ENCODE results near the gene BRPF1.

BRPF1 gene

DNA sequence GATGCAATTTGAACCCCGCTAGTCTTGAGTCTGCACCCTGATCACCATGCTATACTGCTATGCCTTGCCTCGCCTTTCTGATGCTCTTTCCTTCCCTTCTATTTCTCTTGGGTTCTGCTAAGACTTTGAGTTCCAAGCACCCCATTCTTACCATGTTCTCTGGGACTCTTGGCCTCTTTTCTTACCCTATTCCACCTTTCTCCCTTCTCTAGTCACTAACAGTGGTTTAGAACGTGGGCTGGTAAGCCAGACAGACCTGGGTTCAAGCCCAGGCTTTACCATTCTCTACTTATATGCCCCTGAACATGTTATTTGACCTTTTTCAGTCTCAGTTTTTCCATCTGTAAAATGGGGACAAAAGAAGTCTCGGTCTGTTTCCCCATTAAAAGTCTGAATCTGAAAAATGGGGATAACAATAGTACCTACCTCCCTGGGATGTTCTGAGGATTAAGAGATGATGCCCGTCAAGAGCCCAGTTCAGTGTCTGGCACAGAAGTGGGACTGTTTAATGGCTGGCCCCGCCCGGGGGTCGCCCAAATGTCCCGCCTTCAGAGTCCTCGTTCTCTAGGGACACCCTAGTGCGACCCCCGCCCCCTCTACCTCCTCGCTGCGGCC is 60.4 kb downstream of the BRPF1 start:
- no peak for DNase-seq

DNA sequence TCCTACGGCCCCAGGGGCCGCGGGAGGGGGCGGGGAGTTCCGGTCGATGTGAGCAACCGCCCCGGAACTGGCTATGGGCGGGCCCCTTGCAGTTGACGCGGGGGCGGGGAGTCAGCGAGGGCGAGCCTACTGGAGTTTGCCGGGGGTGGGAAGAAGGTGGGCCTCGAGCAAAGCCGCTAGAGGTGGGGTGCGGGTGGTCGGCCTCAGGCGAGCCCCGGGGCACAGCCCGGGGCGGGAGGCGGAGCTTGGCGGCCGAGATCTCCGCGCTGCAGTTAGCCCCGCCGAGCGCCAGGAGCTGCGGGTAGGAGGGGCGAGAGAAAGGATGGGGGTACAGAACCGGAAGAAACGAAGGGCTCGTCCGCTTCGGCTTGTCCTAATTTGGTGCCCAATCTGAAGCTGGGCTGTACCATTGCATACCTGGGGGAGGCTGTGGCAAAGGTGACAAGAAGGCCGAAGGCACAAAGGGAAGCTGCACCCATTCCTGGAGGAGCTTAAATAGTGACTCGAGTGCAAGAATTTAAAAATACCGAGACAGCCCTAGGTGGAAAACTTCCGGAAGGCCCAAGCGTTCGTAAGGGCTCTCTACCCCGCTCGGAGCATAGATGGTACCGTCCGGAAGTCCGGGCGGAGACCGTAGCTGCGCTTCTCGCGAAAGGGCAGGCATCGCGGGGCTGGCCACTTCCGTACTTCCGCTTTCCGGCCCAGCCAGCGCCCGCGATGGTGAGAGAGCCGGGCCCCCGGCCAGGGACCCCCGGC is 61.0 kb downstream of the BRPF1 start, which contains the start of the genes ARPC4 and TADA3:
Gene ARPC4, plus strand, starts transcription at position 678 of the 756 bp plus-strand sequence. Its CDS starts 40 bp downstream, at position 718.
Gene TADA3, minus strand, starts transcription at position 69 of the 756 bp plus-strand sequence. CDS start 1,007 bp downstream, outside the sequence.
- peak; percentile 89 for DNase-seq

DNA sequence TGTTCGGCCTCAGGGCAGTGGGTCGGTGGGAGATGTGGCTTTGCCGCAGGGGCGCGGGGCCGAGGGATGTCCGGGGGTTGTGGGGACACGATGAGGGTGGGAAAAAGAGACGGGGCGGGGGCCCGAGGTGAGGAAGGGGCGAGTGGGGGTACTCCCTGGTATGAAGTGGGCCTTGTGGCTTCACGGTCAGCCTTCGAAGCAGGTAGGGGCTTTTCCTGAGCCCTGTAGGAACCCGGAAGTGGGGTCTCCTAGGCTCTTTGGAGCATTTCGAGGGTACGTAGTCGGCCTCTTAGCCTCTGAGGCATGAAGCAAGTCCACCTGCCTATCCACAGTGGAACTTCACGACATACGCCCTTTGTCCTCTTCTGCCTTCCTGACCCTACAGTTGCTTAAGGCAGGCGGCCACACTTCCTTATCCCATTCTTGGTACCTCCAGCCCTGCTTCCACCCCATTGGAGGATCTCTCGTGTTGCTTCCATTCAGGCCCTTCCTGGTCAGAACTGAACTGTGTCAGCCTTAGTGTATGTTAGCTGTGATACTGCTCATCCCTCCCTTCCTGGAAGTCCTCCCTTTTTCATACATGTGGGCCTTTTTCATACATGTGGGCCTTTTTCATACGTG is 61.7 kb downstream of the BRPF1 start:
- peak; percentile 49 for DNase-seq

DNA sequence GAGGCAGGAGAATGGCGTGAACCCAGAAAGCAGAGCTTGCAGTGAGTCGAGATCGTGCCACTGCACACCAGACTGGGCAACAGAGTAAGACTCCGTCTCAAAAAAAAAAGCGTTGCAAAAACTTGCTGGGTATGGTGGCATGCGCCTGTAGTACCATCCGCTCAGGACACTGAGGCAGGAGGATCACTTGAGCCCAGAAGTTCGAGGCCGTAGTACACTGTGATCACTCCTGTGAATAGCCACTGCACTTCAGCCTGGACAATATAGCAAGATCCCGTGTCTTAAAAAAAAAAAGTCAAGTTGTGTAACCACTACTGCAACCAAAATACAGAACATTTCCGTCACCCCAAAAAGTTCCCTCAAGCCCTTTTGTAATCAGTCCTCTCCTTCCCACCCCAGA is 62.9 kb downstream of the BRPF1 start:
- DNase-seq = no peak

DNA sequence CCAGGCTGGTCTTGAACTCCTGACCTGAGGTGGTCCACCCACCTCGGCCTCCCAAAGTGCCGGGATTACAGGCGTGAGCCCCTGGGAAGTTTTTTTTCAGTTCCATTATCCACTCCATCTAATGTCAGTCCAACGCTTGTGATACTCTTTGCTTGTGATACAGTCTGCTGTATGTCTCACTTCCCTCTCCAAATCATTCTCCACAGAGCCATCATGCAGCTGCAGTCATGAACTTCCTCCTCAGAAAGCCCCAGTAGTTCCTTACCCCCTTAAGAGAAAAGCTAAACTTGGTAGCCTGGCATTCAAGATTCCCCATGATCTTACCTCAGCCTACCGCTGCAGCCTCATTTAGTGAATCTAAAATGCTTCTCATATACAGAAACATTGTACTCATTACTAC is 63.7 kb downstream of the BRPF1 start:
- no peak for DNase-seq

DNA sequence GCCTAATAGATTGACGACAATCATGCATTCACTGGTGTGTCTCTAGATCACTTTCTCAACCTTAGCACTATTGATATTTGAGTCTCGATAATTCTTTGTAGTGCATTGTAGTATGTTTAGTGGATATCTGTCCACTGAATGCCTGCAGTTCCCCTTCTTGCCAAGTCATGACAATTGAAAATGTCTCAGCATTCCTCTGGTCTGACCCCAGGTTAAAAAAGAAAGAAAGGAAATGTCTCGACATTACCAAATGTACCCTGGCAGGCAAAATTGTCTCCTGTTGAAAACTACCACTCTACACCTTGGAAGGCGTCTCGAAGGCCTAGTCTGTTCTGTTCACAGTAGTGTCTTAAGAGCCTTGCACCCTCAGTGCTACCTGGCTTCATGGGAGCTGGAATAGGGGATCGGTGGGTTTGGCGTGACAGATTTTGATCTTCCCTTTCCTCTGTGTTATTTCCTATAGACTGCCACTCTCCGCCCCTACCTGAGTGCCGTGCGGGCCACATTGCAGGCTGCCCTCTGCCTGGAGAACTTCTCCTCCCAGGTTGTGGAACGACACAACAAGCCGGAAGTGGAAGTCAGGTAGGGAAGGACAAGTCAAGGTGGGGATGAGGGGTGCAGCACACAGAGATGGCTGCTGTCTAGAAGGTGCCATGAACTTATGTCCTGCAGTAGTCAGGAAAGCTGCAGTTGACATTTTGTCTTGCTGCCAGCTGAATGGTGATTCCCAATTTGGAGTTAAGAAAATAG is 65.8 kb downstream of the BRPF1 start:
- DNase-seq = no peak
